Endothelial cell of umbilical vein (primary cell): Measurements from ENCODE around the gene RSF1. TPM values are rescaled to one million over a fixed set of nuclear protein-coding genes. Genes with fewer than 3 reads are reported as not detected.

Source experiments
- BruUV-seq: library from RNA; stranded (reverse); fragments of 400-500 nt; replicated peaks from 2 replicates; lab custom pipeline; 2021; lab: Mats Ljungman, UMichigan
- CTCF ChIA-PET: fragments of 300-600, 350-600 bp; sonication (Branson Sonifier 250); formaldehyde crosslinking; loops from one replicate; lab custom pipeline; 2021; ENCODE audit warnings: antibody characterized with exemption, inconsistent platforms; lab: Charles Lee
- POLR2A ChIA-PET: fragments of 300-600, 350-600 bp; sonication (Branson Sonifier 250); formaldehyde crosslinking; loops from one replicate; lab custom pipeline; 2021; ENCODE audit warnings: antibody characterized with exemption, inconsistent platforms; lab: Charles Lee
- DNase-seq: peaks from one replicate; pipeline ENCODE4 v3.0.0-alpha.2; 2011; ENCODE audit warnings: low read depth, low spot score
- FAIRE-seq: peaks from 2 replicates; lab custom pipeline; 2011; peaks lifted over from hg19 to GRCh38; lab: Jason Lieb, UNC
- H2AFZ ChIP-seq: 2 replicates; pipeline ENCODE4 v1.6.0; 2012; ENCODE audit warnings: low read depth, low read length, control low read depth, inconsistent platforms
- H3K27ac ChIP-seq: 2 replicates; pipeline ENCODE4 v1.5.1; 2011; ENCODE audit warnings: low read depth, mild to moderate bottlenecking, control low read depth, low read length, moderate library complexity; ENCODE audit not compliant: insufficient read depth
- H3K27me3 ChIP-seq, 2 experiments: 2 replicates each; pipeline versions ENCODE4 v1.6.0 to v1.6.1; 2011; ENCODE audit warnings: low read length in 2 of 2, mixed read lengths in 1 of 2; ENCODE audit not compliant: control insufficient read depth in 2 of 2, insufficient read depth in 2 of 2
- H3K36me3 ChIP-seq, 2 experiments: 2 replicates in 1 of 2; 3 replicates in 1 of 2; pipeline ENCODE4 v1.5.1; 2011; ENCODE audit warnings: low read length in 2 of 2, mild to moderate bottlenecking in 1 of 2, moderate library complexity in 1 of 2; ENCODE audit not compliant: control insufficient read depth in 2 of 2, insufficient read depth in 2 of 2; ENCODE audit errors: extremely low read depth in 1 of 2
- H3K4me1 ChIP-seq: 3 replicates; pipeline ENCODE4 v1.5.1; 2011; ENCODE audit warnings: mild to moderate bottlenecking, low read length; ENCODE audit not compliant: control insufficient read depth, insufficient read depth; ENCODE audit errors: extremely low read depth
- H3K4me2 ChIP-seq: 2 replicates; pipeline ENCODE4 v1.6.1; 2011; ENCODE audit warnings: low read length, control low read depth, mixed read lengths; ENCODE audit not compliant: insufficient read depth
- H3K4me3 ChIP-seq, 3 experiments: fragments of 200-600 bp in 1 of 3; sonication (generic), shearing (Covaris generic) in 1 of 3; replicated peaks in 1 of 3; 2 replicates each; pipeline ENCODE4 v1.5.1; 2011 to 2016; ENCODE audit warnings: control low read depth in 3 of 3, low read length in 3 of 3, mild to moderate bottlenecking in 2 of 3, inconsistent platforms in 1 of 3, low read depth in 1 of 3, moderate library complexity in 1 of 3; ENCODE audit not compliant: insufficient read depth in 1 of 3
- H3K79me2 ChIP-seq: 2 replicates; pipeline ENCODE4 v1.6.0; 2012; ENCODE audit warnings: low read length, inconsistent platforms; ENCODE audit not compliant: control insufficient read depth, insufficient read depth
- H3K9ac ChIP-seq: replicated peaks from 2 replicates; pipeline ENCODE3; 2011; ENCODE audit warnings: low read length, control low read depth; ENCODE audit not compliant: insufficient read depth; ENCODE audit errors: extremely low read depth
- H3K9me1 ChIP-seq: replicated peaks from 3 replicates; pipeline ENCODE4 v1.6.0; 2011; ENCODE audit warnings: mild to moderate bottlenecking, low read length; ENCODE audit not compliant: control insufficient read depth, insufficient read depth; ENCODE audit errors: extremely low read depth
- H3K9me3 ChIP-seq: replicated peaks from 2 replicates; pipeline ENCODE4 v1.5.1; 2012; ENCODE audit warnings: low read length, inconsistent platforms; ENCODE audit not compliant: control insufficient read depth, insufficient read depth
- H4K20me1 ChIP-seq: replicated peaks from 2 replicates; pipeline ENCODE3; 2011; ENCODE audit warnings: mild to moderate bottlenecking, low read length; ENCODE audit not compliant: control insufficient read depth, insufficient read depth; ENCODE audit errors: extremely low read depth
- CTCF ChIP-seq, 2 donors: IDR thresholded peaks; 1 replicate in 1 of 2; 2 replicates in 1 of 2; pipeline ENCODE4 v1.5.1; 2011; ENCODE audit warnings: low read length in 2 of 2, mild to moderate bottlenecking in 2 of 2, moderate library complexity in 2 of 2, control low read depth in 1 of 2, inconsistent platforms in 1 of 2, low read depth in 1 of 2; ENCODE audit not compliant: insufficient read depth in 1 of 2; ENCODE audit errors: extremely low read depth in 1 of 2
- EZH2 ChIP-seq: IDR thresholded peaks from 2 replicates; pipeline ENCODE4 v1.6.1; 2012; ENCODE audit warnings: borderline replicate concordance, low read depth, mild to moderate bottlenecking, moderate library complexity, low read length, inconsistent platforms; ENCODE audit not compliant: severe bottlenecking
- FOS ChIP-seq: IDR thresholded peaks from 2 replicates; pipeline ENCODE4 v1.6.1; 2011; ENCODE audit warnings: mild to moderate bottlenecking, low read length, moderate library complexity, borderline replicate concordance; ENCODE audit not compliant: insufficient read depth
- GATA2 ChIP-seq: IDR thresholded peaks from 2 replicates; pipeline ENCODE4 v1.7.0; 2011; ENCODE audit warnings: low read depth, mild to moderate bottlenecking, moderate library complexity, mixed read lengths, low read length; ENCODE audit not compliant: insufficient read length, insufficient read depth
- JUN ChIP-seq: IDR thresholded peaks from 2 replicates; pipeline ENCODE4 v1.6.1; 2011; ENCODE audit warnings: borderline replicate concordance, low read depth; ENCODE audit not compliant: insufficient read length, insufficient read depth
- MAX ChIP-seq: IDR thresholded peaks from 2 replicates; pipeline ENCODE4 v1.6.1; 2011; ENCODE audit not compliant: insufficient read depth, insufficient read length
- MYC ChIP-seq: IDR thresholded peaks from one replicate; pipeline ENCODE4 v1.6.1; 2011; ENCODE audit warnings: mild to moderate bottlenecking, low read depth, low read length
- POLR2A ChIP-seq: IDR thresholded peaks from 2 replicates; pipeline ENCODE4 v1.6.1; 2012; ENCODE audit warnings: low read depth, mild to moderate bottlenecking, control low read depth, low read length
- POLR2AphosphoS5 ChIP-seq: IDR thresholded peaks from 2 replicates; pipeline ENCODE4 v1.6.1; 2012; ENCODE audit warnings: low read depth, mild to moderate bottlenecking, control low read depth, low read length, moderate library complexity; ENCODE audit not compliant: insufficient read depth
- dilution Hi-C: fragments of 300-500 bp; cut with MboI; formaldehyde crosslinking; loops from one replicate; pipeline ENCODE4 v1.15.0; 2019; ENCODE audit warnings: low sequenced_read_pairs; ENCODE audit not compliant: extremely low pct_ligation_motif_present
- intact Hi-C: fragments of 100-400 bp; cut with micrococcal nuclease; formaldehyde crosslinking; loops from one replicate; pipeline ENCODE4 v1.10.0; 2022
- polyA plus RNA-seq, 4 experiments: library from polyadenylated mRNA; depleted of rRNA in 3 of 4; stranded (reverse) in 3 of 4; unstranded in 1 of 4; fragments of >200 nt; gene quantifications; 2 replicates each; pipeline versions ENCODE4 v1.2.1 to v1.2.3, GENCODE V29; 2011 to 2012; ENCODE audit warnings: missing spikeins in 1 of 4
- total RNA-seq: library from RNA; stranded (reverse); gene quantifications from 2 replicates; pipeline ENCODE4 v1.2.3, GENCODE V29; 2021

Gene RSF1
- total and polyA plus RNA-seq, 2 donors (not counting 3 experiments of a cell fraction or from before 2014, with no cell fraction given): 10.0 to 55.1 TPM

GRCh38 chr11:77704029-77704428, 116.5 kb downstream of the RSF1 start:
- intact Hi-C loops: no loop called here
- Histone ChIP-seq H4K20me1 (no peaks in the 10 kb centered on the region), H3K27me3 (no peaks in the 10 kb centered on the region), H3K9me1 (no peaks in the 10 kb centered on the region), H2AFZ (no peak overlapping the region), H3K79me2 (no peaks in the 10 kb centered on the region), H3K9me3 (no peaks in the 10 kb centered on the region), H3K4me2 (no peak overlapping the region), H3K4me1 (no peaks in the 10 kb centered on the region), H3K27ac (no peak overlapping the region), H3K4me3 (no peak overlapping the region), H3K9ac (no peak overlapping the region), H3K36me3 (no peaks in the 10 kb centered on the region)
- DNase-seq (no peak), FAIRE-seq (no peak)
- TF ChIP-seq POLR2AphosphoS5 (no peak), JUN (no peak), POLR2A (no peak), FOS (no peak), MYC (no peak), EZH2 (no peak), GATA2 (no peak), CTCF (IDR thresholded peaks at IDR 0.05; ENCODE audit: extremely low read depth in 1 of 2, insufficient read depth in 1 of 2, low read depth in 1 of 2, low read length in 2 of 2) (no peak), MAX (no peak)
- ChIA-PET POLR2A (no interaction called here), CTCF (interaction anchor here (1.4 kb wide), 1 partner anchor 9 kb away, joined by 3 read pairs; no protein-coding TSS in a partner anchor)
- BruUV-seq: no TSS peak
- dilution Hi-C loops: no loop called here
